Stimulated activated CD4-positive, alpha-beta T cell treated with anti-CD3 and anti-CD28 coated beads, Interleukin-4, amount 100 ng/mL, for 48 hours (primary cell): ENCODE data around the gene PSAT1.

Experiments used
- DNase-seq, 2 donors: peaks; one replicate each; pipeline ENCODE4 v3.0.0-alpha.2; 2020; ENCODE audit warnings: low read depth in 2 of 2

Gene PSAT1

GRCh38 chr9:78316166-78316892, 19.4 kb downstream of the PSAT1 start:
- DNase-seq = no peak

- DNase-seq = no peak
Observed at GRCh38 chr9:78319197-78320029, 22.5 kb downstream of the PSAT1 start.

- DNase-seq = no peak
Observed at GRCh38 chr9:78320030-78320693, 23.2 kb downstream of the PSAT1 start.

GRCh38 chr9:78320875-78321496, 24.1 kb downstream of the PSAT1 start:
- DNase-seq = no peak

- no peak for DNase-seq
Observed at GRCh38 chr9:78321505-78321904, 24.6 kb downstream of the PSAT1 start.

GRCh38 chr9:78324068-78324650, 27.2 kb downstream of the PSAT1 start:
- DNase-seq = no peak

- DNase-seq = no peak
Observed at GRCh38 chr9:78324682-78325081, 27.8 kb downstream of the PSAT1 start.

GRCh38 chr9:78325343-78325742, 28.4 kb downstream of the PSAT1 start:
- DNase-seq = no peak

- no peak for DNase-seq
Observed at GRCh38 chr9:78325846-78326360, 29.0 kb downstream of the PSAT1 start.

GRCh38 chr9:78326564-78326963, 29.6 kb downstream of the PSAT1 start:
- DNase-seq = no peak

GRCh38 chr9:78332381-78332780, 35.5 kb downstream of the PSAT1 start:
- DNase-seq = no peak

GRCh38 chr9:78348848-78349247, 51.9 kb downstream of the PSAT1 start:
- DNase-seq = no peak

GRCh38 chr9:78351816-78352215, 54.9 kb downstream of the PSAT1 start:
- DNase-seq = no peak

GRCh38 chr9:78354324-78354973, 57.5 kb downstream of the PSAT1 start:
- no peak for DNase-seq

GRCh38 chr9:78354989-78355388, 58.1 kb downstream of the PSAT1 start:
- no peak for DNase-seq

- no peak for DNase-seq
Observed at GRCh38 chr9:78356634-78357033, 59.7 kb downstream of the PSAT1 start.

GRCh38 chr9:78357165-78357873, 60.4 kb downstream of the PSAT1 start:
- DNase-seq = no peak

- no peak for DNase-seq
Observed at GRCh38 chr9:78358329-78359051, 61.6 kb downstream of the PSAT1 start.

- no peak for DNase-seq
Observed at GRCh38 chr9:78363221-78363620, 66.3 kb downstream of the PSAT1 start.
